HFFc6 (cell line): ENCODE data around the gene ABHD16A. TPM values are rescaled to one million over a fixed set of nuclear protein-coding genes. Genes with fewer than 3 reads are reported as not detected.

Experiments used
- DNase-seq: peaks from one replicate; pipeline ENCODE4 v3.0.0-alpha.2; 2018
- H3K27ac Mint-ChIP-seq: 2 replicates; pipeline ENCODE4 v1.8.0; 2020; ENCODE audit warnings: mild to moderate bottlenecking, mixed read lengths
- H3K27me3 Mint-ChIP-seq: 2 replicates; pipeline ENCODE4 v1.8.0; 2021; ENCODE audit warnings: mild to moderate bottlenecking, moderate library complexity, mixed read lengths; ENCODE audit not compliant: insufficient read depth
- H3K36me3 Mint-ChIP-seq: 2 replicates; pipeline ENCODE4 v1.8.0; 2021; ENCODE audit warnings: low read depth, mixed read lengths
- H3K4me1 Mint-ChIP-seq: 2 replicates; pipeline ENCODE4 v1.8.0; 2020; ENCODE audit warnings: low read depth, mixed read lengths
- H3K4me3 Mint-ChIP-seq: 2 replicates; pipeline ENCODE4 v1.8.0; 2020; ENCODE audit warnings: mild to moderate bottlenecking, moderate library complexity, mixed read lengths
- H3K9me3 Mint-ChIP-seq: 2 replicates; pipeline ENCODE4 v1.8.0; 2020; ENCODE audit warnings: mild to moderate bottlenecking, mixed read lengths
- CTCF ChIP-seq: fragments of 200-600 bp; sonication (generic); IDR thresholded peaks from 2 replicates; pipeline ENCODE4 v1.5.0; 2021; ENCODE audit warnings: antibody characterized with exemption, mild to moderate bottlenecking
- total RNA-seq, 6 experiments: library from RNA; stranded (reverse); fragmentation: NEBNext Ultra II Directional; extraction: Animal tissue kit (Norgen Biotek cat#: 25700); gene quantifications; 2 replicates in 1 of 6; 3 replicates in 5 of 6; pipeline ENCODE4 v1.2.3, GENCODE V29; 2021

ABHD16A gene
- total RNA-seq, 6 experiments from 2014 or later: 27.4 to 39.6 (median 32.0) TPM

- peaks cover 7% of the 10 kb centered on the region for H3K36me3 Mint-ChIP-seq
- TF ChIP-seq CTCF: no peak
- H3K4me3 Mint-ChIP-seq: no peak overlapping the region
- DNase-seq: no peak
- peaks cover 10% of the 10 kb centered on the region for H3K27me3 Mint-ChIP-seq
- H3K4me1 Mint-ChIP-seq: no peaks in the 10 kb centered on the region
- H3K9me3 Mint-ChIP-seq: no peaks in the 10 kb centered on the region
- no peak overlapping the region for H3K27ac Mint-ChIP-seq
Measured at GRCh38 chr6:31722173-31722572, 19.0 kb upstream of the ABHD16A start.

GRCh38 chr6:31721351-31722020 is 18.4 kb upstream of the ABHD16A start, which contains the start of gene LY6G6C:
Gene LY6G6C (minus strand): TSS chr6:31721746. CDS start chr6:31721679, 67 bp downstream.
- no peak within 1 kb of the TSS for H3K4me3 Mint-ChIP-seq
- no peaks in the 10 kb centered on the region for H3K9me3 Mint-ChIP-seq
- no peak within 1 kb of the TSS for H3K27ac Mint-ChIP-seq
- peaks cover 1% of the 10 kb centered on the region for H3K36me3 Mint-ChIP-seq
- no peaks in the 10 kb centered on the region for H3K4me1 Mint-ChIP-seq
- TF ChIP-seq CTCF: no peak
- DNase-seq: no peak
- H3K27me3 Mint-ChIP-seq: peaks cover 10% of the 10 kb centered on the region

GRCh38 chr6:31720196-31720770 is 17.2 kb upstream of the ABHD16A start:
- H3K27ac Mint-ChIP-seq: no peak overlapping the region
- H3K36me3 Mint-ChIP-seq: no peaks in the 10 kb centered on the region
- DNase-seq: no peak
- H3K27me3 Mint-ChIP-seq: peaks cover 9% of the 10 kb centered on the region
- H3K4me1 Mint-ChIP-seq: no peaks in the 10 kb centered on the region
- no peak overlapping the region for H3K4me3 Mint-ChIP-seq
- no peaks in the 10 kb centered on the region for H3K9me3 Mint-ChIP-seq
- no peak for TF ChIP-seq CTCF

GRCh38 chr6:31719001-31719400 is 15.9 kb upstream of the ABHD16A start:
- Mint-ChIP-seq H3K27me3 (peaks cover 13% of the 10 kb centered on the region), H3K27ac (no peak overlapping the region; the same call in 1 of the 2 replicates), H3K36me3 (no peaks in the 10 kb centered on the region), H3K9me3 (no peaks in the 10 kb centered on the region), H3K4me1 (no peaks in the 10 kb centered on the region), H3K4me3 (no peak overlapping the region)
- TF ChIP-seq CTCF: no peak
- no peak for DNase-seq

GRCh38 chr6:31718265-31718664 is 15.1 kb upstream of the ABHD16A start:
- no peak for TF ChIP-seq CTCF
- Mint-ChIP-seq H3K36me3 (no peaks in the 10 kb centered on the region), H3K9me3 (no peaks in the 10 kb centered on the region), H3K27ac (no peak overlapping the region), H3K27me3 (peaks cover 11% of the 10 kb centered on the region), H3K4me1 (no peaks in the 10 kb centered on the region), H3K4me3 (no peak overlapping the region)
- no peak for DNase-seq
